Keratinocyte (primary cell): Measurements from ENCODE around the gene TBXAS1. TPM values are rescaled to one million over a fixed set of nuclear protein-coding genes. Genes with fewer than 3 reads are reported as not detected.

Experiments used
- DNase-seq: peaks from one replicate; pipeline ENCODE4 v3.0.0-alpha.2; 2011; ENCODE audit warnings: low read depth, missing footprints, low spot score
- FAIRE-seq: peaks from 2 replicates; lab custom pipeline; 2011; peaks lifted over from hg19 to GRCh38; lab: Jason Lieb, UNC
- H2AFZ ChIP-seq: 2 replicates; pipeline ENCODE4 v1.6.0; 2012; ENCODE audit warnings: low read length, control low read depth, inconsistent platforms; ENCODE audit not compliant: control insufficient read depth
- H3K27ac ChIP-seq: 2 replicates; pipeline ENCODE4 v1.5.1; 2011; ENCODE audit warnings: low read length; ENCODE audit not compliant: control insufficient read depth, insufficient read depth
- H3K27me3 ChIP-seq: 3 replicates; pipeline ENCODE4 v1.6.0; 2011; ENCODE audit warnings: low read length; ENCODE audit not compliant: control insufficient read depth, insufficient read depth; ENCODE audit errors: extremely low read depth
- H3K36me3 ChIP-seq, 2 experiments: 2 replicates in 1 of 2; 3 replicates in 1 of 2; pipeline ENCODE4 v1.5.1; 2011; ENCODE audit warnings: low read length in 2 of 2, mild to moderate bottlenecking in 1 of 2; ENCODE audit not compliant: control insufficient read depth in 2 of 2, insufficient read depth in 2 of 2; ENCODE audit errors: extremely low read depth in 1 of 2
- H3K4me1 ChIP-seq: 3 replicates; pipeline ENCODE4 v1.5.1; 2011; ENCODE audit warnings: low read length; ENCODE audit not compliant: control insufficient read depth, insufficient read depth; ENCODE audit errors: extremely low read depth
- H3K4me2 ChIP-seq: 3 replicates; pipeline ENCODE4 v1.6.0; 2011; ENCODE audit warnings: low read depth, low read length; ENCODE audit not compliant: control insufficient read depth, insufficient read depth; ENCODE audit errors: extremely low read depth
- H3K4me3 ChIP-seq, 3 experiments: fragments of 200-600 bp in 1 of 3; sonication (generic) in 1 of 3; 2 replicates in 2 of 3; 3 replicates in 1 of 3; pipeline ENCODE4 v1.5.1; 2011 to 2016; ENCODE audit warnings: low read length in 3 of 3, mild to moderate bottlenecking in 3 of 3, control low read depth in 2 of 3, inconsistent platforms in 1 of 3, low read depth in 1 of 3, mixed read lengths in 1 of 3, mixed run types in 1 of 3, moderate library complexity in 1 of 3; ENCODE audit not compliant: control insufficient read depth in 2 of 3, insufficient read depth in 2 of 3; ENCODE audit errors: extremely low read depth in 1 of 3
- H3K79me2 ChIP-seq: 2 replicates; pipeline ENCODE4 v1.6.0; 2012; ENCODE audit warnings: low read length; ENCODE audit not compliant: control insufficient read depth, insufficient read depth
- H3K9ac ChIP-seq: 3 replicates; pipeline ENCODE4 v1.6.0; 2011; ENCODE audit warnings: low read length; ENCODE audit not compliant: control insufficient read depth, insufficient read depth; ENCODE audit errors: extremely low read depth
- H3K9me1 ChIP-seq: 3 replicates; pipeline ENCODE4 v1.6.0; 2011; ENCODE audit warnings: low read length; ENCODE audit not compliant: control insufficient read depth, insufficient read depth; ENCODE audit errors: extremely low read depth
- H3K9me3 ChIP-seq: 2 replicates; pipeline ENCODE4 v1.5.1; 2012; ENCODE audit warnings: low read depth, low read length; ENCODE audit not compliant: control insufficient read depth
- H4K20me1 ChIP-seq: 3 replicates; pipeline ENCODE4 v1.6.0; 2011; ENCODE audit warnings: low read length; ENCODE audit not compliant: control insufficient read depth, insufficient read depth; ENCODE audit errors: extremely low read depth
- CTCF ChIP-seq, 3 experiments: IDR thresholded peaks in 1 of 3; conservative IDR thresholded peaks in 1 of 3; optimal IDR thresholded peaks in 1 of 3; 2 replicates in 2 of 3; 3 replicates in 1 of 3; pipeline versions ENCODE3 to v1.5.1; 2011; ENCODE audit warnings: low read length in 3 of 3, mild to moderate bottlenecking in 3 of 3, moderate library complexity in 2 of 3, control low read depth in 1 of 3, inconsistent platforms in 1 of 3; ENCODE audit not compliant: insufficient read depth in 2 of 3; ENCODE audit errors: extremely low read depth in 1 of 3
- EZH2 ChIP-seq: IDR thresholded peaks from one replicate; pipeline ENCODE4 v1.6.1; 2012; ENCODE audit warnings: inconsistent platforms, mild to moderate bottlenecking, low read length, moderate library complexity
- dilution Hi-C: fragments of 300-500 bp; cut with MboI; formaldehyde crosslinking; loops from one replicate; pipeline ENCODE4 v1.7.0; 2020; ENCODE audit warnings: low sequenced_read_pairs; ENCODE audit not compliant: extremely low pct_ligation_motif_present
- polyA plus RNA-seq, 5 experiments: library from polyadenylated mRNA; depleted of rRNA in 3 of 5; stranded (reverse) in 3 of 5; stranded (forward) in 1 of 5; unstranded in 1 of 5; fragments of >200 nt; gene quantifications; 1 replicate in 1 of 5; 2 replicates in 3 of 5; 3 replicates in 1 of 5; pipeline versions ENCODE4 v1.2.1 to v1.2.3, GENCODE V29; 2011 to 2012; ENCODE audit warnings: missing spikeins in 2 of 5, low read depth in 1 of 5, low replicate concordance in 1 of 5

Gene TBXAS1
- polyA plus RNA-seq, 1 donor (not counting 4 experiments of a cell fraction or from before 2014, with no cell fraction given): 2.9 TPM

- DNase-seq (no peak), FAIRE-seq (no peak)
- Histone ChIP-seq H3K4me1 (no peaks in the 10 kb centered on the region), H2AFZ (no peak overlapping the region), H3K36me3 (no peaks in the 10 kb centered on the region), H3K79me2 (no peaks in the 10 kb centered on the region), H3K27ac (no peak overlapping the region), H3K4me3 (no peak overlapping the region), H3K9ac (no peak overlapping the region), H3K9me3 (no peaks in the 10 kb centered on the region), H4K20me1 (no peaks in the 10 kb centered on the region), H3K4me2 (no peak overlapping the region), H3K27me3 (peaks cover 1% of the 10 kb centered on the region), H3K9me1 (no peaks in the 10 kb centered on the region)
- dilution Hi-C loops: no loop called here
- TF ChIP-seq EZH2: no peak
- no peak for TF ChIP-seq CTCF (optimal IDR thresholded peaks at IDR 0.05 in 1 of 3, IDR thresholded peaks at IDR 0.05 in 1 of 3, conservative IDR thresholded peaks at IDR 0.05 in 1 of 3; ENCODE audit: extremely low read depth in 1 of 3, insufficient read depth in 2 of 3, low read length in 3 of 3)
Measured at GRCh38 chr7:139869886-139870285, 40.8 kb downstream of the TBXAS1 start.

GRCh38 chr7:139870380-139870779 lies 41.3 kb downstream of the TBXAS1 start:
- Histone ChIP-seq H3K4me3 (no peak overlapping the region), H3K9ac (no peak overlapping the region), H3K27ac (no peak overlapping the region), H3K9me3 (no peaks in the 10 kb centered on the region), H4K20me1 (no peaks in the 10 kb centered on the region), H3K36me3 (no peaks in the 10 kb centered on the region), H3K4me1 (no peaks in the 10 kb centered on the region), H3K4me2 (no peak overlapping the region), H3K27me3 (no peaks in the 10 kb centered on the region), H3K79me2 (no peaks in the 10 kb centered on the region), H2AFZ (no peak overlapping the region), H3K9me1 (no peaks in the 10 kb centered on the region)
- no peak for TF ChIP-seq EZH2
- no peak for TF ChIP-seq CTCF (optimal IDR thresholded peaks at IDR 0.05 in 1 of 3, IDR thresholded peaks at IDR 0.05 in 1 of 3, conservative IDR thresholded peaks at IDR 0.05 in 1 of 3; ENCODE audit: extremely low read depth in 1 of 3, insufficient read depth in 2 of 3, low read length in 3 of 3)
- DNase-seq (no peak), FAIRE-seq (no peak)
- dilution Hi-C loops: no loop called here
